Liver (tissue), 9 donors: ENCODE measurements around the gene RPS6KB2. TPM values are rescaled to one million over a fixed set of nuclear protein-coding genes. Genes with fewer than 3 reads are reported as not detected.

Experiments
- DNase-seq: peaks from one replicate; pipeline ENCODE4 v3.0.0-alpha.2; 2017; ENCODE audit warnings: low spot score
- H3K27ac ChIP-seq, 2 donors: one replicate each; pipeline ENCODE4 v1.7.0; 2013; ENCODE audit warnings: inconsistent platforms in 2 of 2, low read length in 2 of 2, control low read depth in 1 of 2, low read depth in 1 of 2, mild to moderate bottlenecking in 1 of 2
- H3K27me3 ChIP-seq, 4 donors: one replicate each; pipeline versions ENCODE4 v1.6.1 to v1.7.0; 2013; ENCODE audit warnings: low read length in 3 of 4, inconsistent platforms in 1 of 4, mild to moderate bottlenecking in 1 of 4, moderate library complexity in 1 of 4; ENCODE audit not compliant: control insufficient read depth in 4 of 4, insufficient read depth in 4 of 4
- H3K36me3 ChIP-seq, 4 donors: one replicate each; pipeline versions ENCODE4 v1.6.1 to v1.7.0; 2013; ENCODE audit warnings: low read length in 3 of 4, mild to moderate bottlenecking in 3 of 4, low read depth in 1 of 4, moderate library complexity in 1 of 4; ENCODE audit not compliant: control insufficient read depth in 4 of 4, insufficient read depth in 3 of 4
- H3K4me1 ChIP-seq, 4 donors: one replicate each; pipeline versions ENCODE4 v1.6.1 to v1.7.0; 2013; ENCODE audit warnings: low read length in 3 of 4, mild to moderate bottlenecking in 3 of 4, moderate library complexity in 1 of 4; ENCODE audit not compliant: control insufficient read depth in 4 of 4, insufficient read depth in 4 of 4
- H3K4me3 ChIP-seq, 3 donors: one replicate each; pipeline versions ENCODE4 v1.6.1 to v1.7.0; 2013; ENCODE audit warnings: low read length in 3 of 3, control low read depth in 1 of 3, low read depth in 1 of 3, mild to moderate bottlenecking in 1 of 3
- H3K9ac ChIP-seq, 2 donors: one replicate each; pipeline ENCODE4 v1.7.0; 2013; ENCODE audit warnings: low read length in 2 of 2, mild to moderate bottlenecking in 2 of 2, moderate library complexity in 2 of 2, control low read depth in 1 of 2, low read depth in 1 of 2
- H3K9me3 ChIP-seq, 4 donors: one replicate each; pipeline versions ENCODE4 v1.6.1 to v1.7.0; 2013; ENCODE audit warnings: low read length in 3 of 4; ENCODE audit not compliant: control insufficient read depth in 4 of 4
- CTCF ChIP-seq: fragments of 150-350 bp; IDR thresholded peaks from 2 replicates; pipeline ENCODE4 v1.5.1; 2017; ENCODE audit warnings: improper control_type of control experiment, low read depth, low read length; ENCODE audit not compliant: missing input control
- EGR1 ChIP-seq, 2 donors: IDR thresholded peaks; 2 replicates each; pipeline ENCODE4 v1.6.1; 2016 to 2018; ENCODE audit warnings: antibody characterized with exemption in 2 of 2, low read depth in 2 of 2
- FOXA2 ChIP-seq: IDR thresholded peaks from 2 replicates; pipeline ENCODE4 v1.6.1; 2016; ENCODE audit warnings: antibody characterized with exemption
- HNF4A ChIP-seq, 2 donors: conservative IDR thresholded peaks; 2 replicates each; pipeline ENCODE4 v1.6.1; 2016; ENCODE audit warnings: antibody characterized with exemption in 2 of 2, mild to moderate bottlenecking in 2 of 2
- HNF4G ChIP-seq: IDR thresholded peaks from 2 replicates; pipeline ENCODE4 v1.6.1; 2016; ENCODE audit warnings: antibody characterized with exemption
- JUND ChIP-seq, 2 donors: IDR thresholded peaks; 2 replicates each; pipeline ENCODE4 v1.6.1; 2016; ENCODE audit warnings: antibody characterized with exemption in 2 of 2
- MAX ChIP-seq: IDR thresholded peaks from 2 replicates; pipeline ENCODE4 v1.6.1; 2016; ENCODE audit warnings: antibody characterized with exemption
- REST ChIP-seq: IDR thresholded peaks from 2 replicates; pipeline ENCODE4 v1.6.1; 2016; ENCODE audit warnings: antibody characterized with exemption, mild to moderate bottlenecking
- RXRA ChIP-seq, 2 donors: IDR thresholded peaks; 2 replicates each; pipeline ENCODE4 v1.6.1; 2017 to 2018; ENCODE audit warnings: antibody characterized with exemption in 2 of 2, mild to moderate bottlenecking in 1 of 2
- SP1 ChIP-seq: IDR thresholded peaks from 2 replicates; pipeline ENCODE4 v1.6.1; 2018; ENCODE audit warnings: antibody characterized with exemption, mild to moderate bottlenecking
- TAF1 ChIP-seq: conservative IDR thresholded peaks from 2 replicates; pipeline ENCODE4 v1.6.1; 2016; ENCODE audit warnings: antibody characterized with exemption, mild to moderate bottlenecking
- YY1 ChIP-seq: IDR thresholded peaks from 2 replicates; pipeline ENCODE4 v1.6.1; 2016; ENCODE audit warnings: antibody characterized with exemption, mild to moderate bottlenecking
- ZBTB33 ChIP-seq: IDR thresholded peaks from 2 replicates; pipeline ENCODE4 v1.6.1; 2016; ENCODE audit warnings: antibody characterized with exemption
- WGBS: extraction: QIAGEN DNeasy Blood & Tissue Kit; methylation state at CpG from one replicate; pipeline ENCODE4 v1.1.7; 2013; 5-methylcytosine and 5-hydroxymethylcytosine counted together
- polyA plus RNA-seq, 2 donors: library from polyadenylated mRNA; stranded (reverse) in 1 of 2; unstranded in 1 of 2; fragments of 200-250 nt in 1 of 2; fragments of >200 nt in 1 of 2; fragmentation: Nextera tagmentation in 1 of 2; extraction: Ambion mirVana in 1 of 2; gene quantifications; one replicate each; pipeline versions ENCODE4 v1.2.1 to v1.2.3, GENCODE V29; 2013 to 2015
- total RNA-seq, 2 donors: library from RNA; depleted of rRNA; stranded (reverse); fragments of >200 nt; gene quantifications; one replicate each; pipeline ENCODE4 v1.2.3, GENCODE V29; 2014
- donor health status: healthy.
- donor health status: healthy.
- donor health status: healthy.
- donor health status: healthy.
- donor health status: healthy.

RPS6KB2 gene
- total and polyA plus RNA-seq, 4 donors, result 31.5 to 49.6 (median 37.7) TPM

- DNase-seq, result no peak
- WGBS, result 93% methylated on average over 25 of the region's 25 CpGs
- TF ChIP-seq FOXA2 (no peak), REST (no peak), TAF1 (no peak), YY1 (no peak), JUND (IDR thresholded peaks at IDR 0.05) (no peak), CTCF (no peak), SP1 (no peak), HNF4G (no peak), RXRA (IDR thresholded peaks at IDR 0.05) (no peak), HNF4A (conservative IDR thresholded peaks at IDR 0.05) (no peak), EGR1 (IDR thresholded peaks at IDR 0.05; ENCODE audit: low read depth in 2 of 2) (no peak), ZBTB33 (no peak), MAX (no peak)
- Histone ChIP-seq H3K4me3 (no peak overlapping the region), H3K27ac (no peak overlapping the region), H3K9me3 (no peaks in the 10 kb centered on the region), H3K27me3 (no peaks in the 10 kb centered on the region), H3K4me1 (peaks cover 0 to 12% (median 6%) of the 10 kb centered on the region in 4 donors), H3K9ac (no peak overlapping the region), H3K36me3 (no peaks in the 10 kb centered on the region)
Observed at GRCh38 chr11:67450796-67451657, 22.7 kb downstream of the RPS6KB2 start.

- no peak overlapping the region for H3K27ac ChIP-seq
- H3K36me3 ChIP-seq, result no peaks in the 10 kb centered on the region
- no peak for TF ChIP-seq FOXA2
- no peak overlapping the region for H3K4me3 ChIP-seq
- H3K9me3 ChIP-seq, result no peaks in the 10 kb centered on the region
- H3K27me3 ChIP-seq, result no peaks in the 10 kb centered on the region
- H3K9ac ChIP-seq, result no peak overlapping the region
- H3K4me1 ChIP-seq, result peaks cover 0 to 12% (median 6%) of the 10 kb centered on the region in 4 donors
- DNase-seq, result no peak
- WGBS, result 96% methylated on average over 14 of the region's 14 CpGs
Observed at GRCh38 chr11:67451658-67451976, 23.3 kb downstream of the RPS6KB2 start.
